GM12872 (cell line): Measurements from ENCODE around the gene FUBP3.

ENCODE experiments used
- CTCF ChIP-seq: IDR thresholded peaks from 3 replicates; pipeline ENCODE4 v1.5.1; 2011; ENCODE audit warnings: low read depth, mild to moderate bottlenecking, low read length, moderate library complexity; ENCODE audit not compliant: insufficient read depth

The FUBP3 gene

GRCh38 chr9:130593020-130593419 lies 13.6 kb downstream of the FUBP3 start:
- TF ChIP-seq CTCF: no peak

GRCh38 chr9:130597228-130597627 lies 17.9 kb downstream of the FUBP3 start:
- TF ChIP-seq CTCF: no peak

GRCh38 chr9:130598188-130598587 lies 18.8 kb downstream of the FUBP3 start:
- no peak for TF ChIP-seq CTCF

- TF ChIP-seq CTCF: no peak
Measured at GRCh38 chr9:130599625-130600024, 20.2 kb downstream of the FUBP3 start.

- no peak for TF ChIP-seq CTCF
Measured at GRCh38 chr9:130601100-130601499, 21.7 kb downstream of the FUBP3 start.

- TF ChIP-seq CTCF: no peak
Measured at GRCh38 chr9:130604295-130604694, 24.9 kb downstream of the FUBP3 start.

GRCh38 chr9:130606887-130607600 lies 27.7 kb downstream of the FUBP3 start:
- TF ChIP-seq CTCF: no peak
